Prostate gland (tissue), 2 donors: Measurements from ENCODE around the gene LIX1L.

Source experiments
- CTCF ChIP-seq, 4 experiments: fragments of 200-600 bp in 2 of 4; fragments of 450-650 bp in 2 of 4; sonication (generic) in 2 of 4; IDR thresholded peaks; 1 replicate in 3 of 4; 2 replicates in 1 of 4; pipeline ENCODE4 v1.5.1; 2016 to 2019; ENCODE audit warnings: antibody characterized with exemption in 4 of 4, mild to moderate bottlenecking in 2 of 4, moderate library complexity in 2 of 4
- POLR2A ChIP-seq: fragments of 450-650 bp; IDR thresholded peaks from one replicate; pipeline ENCODE4 v1.6.1; 2016; ENCODE audit warnings: antibody characterized with exemption, mild to moderate bottlenecking
- POLR2AphosphoS5 ChIP-seq: sonication (generic); formaldehyde crosslinking; IDR thresholded peaks from one replicate; pipeline ENCODE4 v1.6.1; 2017; ENCODE audit warnings: antibody characterized with exemption

GRCh38 chr1:145918992-145919939 is 38.6 kb downstream of the LIX1L start:
- TF ChIP-seq CTCF (IDR thresholded peaks at IDR 0.05) = peak in 1 of 4 experiments; percentile 10
- TF ChIP-seq POLR2AphosphoS5 = peak; percentile 24
- TF ChIP-seq POLR2A = no peak
